Activated CD4-positive, alpha-beta memory T cell treated with anti-CD3 and anti-CD28 coated beads, Interleukin-2, amount 10 ng/mL, durations not matched to agents 7 days and 5 days (primary cell): Measurements from ENCODE around the gene ZSCAN9. TPM values are rescaled to one million over a fixed set of nuclear protein-coding genes. Genes with fewer than 3 reads are reported as not detected.

ENCODE experiments used
- total RNA-seq, 2 experiments: library from RNA; stranded (reverse); gene quantifications; one replicate each; pipeline ENCODE4 v1.2.3, GENCODE V29; 2021

ZSCAN9 gene
- total RNA-seq, 2 experiments from 2014 or later, result 4.9 to 5.6 TPM

Other genes with a start within 250 kb of the ZSCAN9 start
- gene ZNF165, start 144.7 kb upstream of the ZSCAN9 start, total RNA-seq, result under 1 TPM; 0.40 to 0.50 TPM
- gene ZSCAN16, start 100.7 kb upstream of the ZSCAN9 start, total RNA-seq, result 1 to 10 TPM; 5.3 TPM
- gene ZKSCAN8, start 83.4 kb upstream of the ZSCAN9 start, total RNA-seq, result 10 to 100 TPM; 20.9 to 21.6 TPM
- 1 to 10 TPM; 6.3 to 6.6 TPM for gene ZKSCAN4, start 27.0 kb downstream of the ZSCAN9 start, total RNA-seq
- gene NKAPL, start 34.0 kb downstream of the ZSCAN9 start, total RNA-seq, result not detected
- gene ZSCAN26, start 41.9 kb downstream of the ZSCAN9 start, total RNA-seq, result 10 to 100 TPM in 1 of 2 experiments, 1 to 10 TPM in 1; 9.9 to 10.2 TPM
- gene PGBD1, start 56.3 kb downstream of the ZSCAN9 start, total RNA-seq, result 1 to 10 TPM; 1.8 to 2.0 TPM
- 1 to 10 TPM in 1 of 2 experiments, under 1 TPM in 1; 0.88 to 1.0 TPM for gene ZSCAN31, start 110.9 kb downstream of the ZSCAN9 start, total RNA-seq
- gene ZKSCAN3, start 124.7 kb downstream of the ZSCAN9 start, total RNA-seq, result 1 to 10 TPM; 5.5 to 6.5 TPM
- 1 to 10 TPM; 4.6 to 4.9 TPM for gene ZSCAN12, start 174.5 kb downstream of the ZSCAN9 start, total RNA-seq
- gene ZSCAN23, start 218.2 kb downstream of the ZSCAN9 start, total RNA-seq, result under 1 TPM; 0.38 to 0.45 TPM